Coronary artery (tissue), 2 donors: ENCODE results near the gene CHD1L.
"Not testable (repeated sequence)": the region's sequence is repeated elsewhere in the genome, so short reads cannot be mapped to it uniquely, and the experiment has no call there.

ENCODE experiments used
- DNase-seq: peaks from one replicate; pipeline ENCODE4 v3.0.0-alpha.2; 2017; ENCODE audit warnings: low spot score
- H3K27ac ChIP-seq, 2 donors: fragments of 200-600 bp; sonication (generic); one replicate each; pipeline ENCODE4 v1.5.1; 2016 to 2019
- H3K4me3 ChIP-seq: fragments of 200-600 bp; sonication (generic); 2 replicates; pipeline ENCODE4 v1.5.1; 2016; ENCODE audit warnings: mild to moderate bottlenecking, moderate library complexity
- CTCF ChIP-seq: fragments of 200-600 bp; sonication (generic); IDR thresholded peaks from one replicate; pipeline ENCODE4 v1.5.1; 2019; ENCODE audit warnings: antibody characterized with exemption

Gene CHD1L

GRCh38 chr1:147287133-147287865 is 44.8 kb downstream of the CHD1L start:
- Histone ChIP-seq H3K4me3 (no peak overlapping the region), H3K27ac (no peak overlapping the region)
- no peak for TF ChIP-seq CTCF
- DNase-seq, result no peak

DNA sequence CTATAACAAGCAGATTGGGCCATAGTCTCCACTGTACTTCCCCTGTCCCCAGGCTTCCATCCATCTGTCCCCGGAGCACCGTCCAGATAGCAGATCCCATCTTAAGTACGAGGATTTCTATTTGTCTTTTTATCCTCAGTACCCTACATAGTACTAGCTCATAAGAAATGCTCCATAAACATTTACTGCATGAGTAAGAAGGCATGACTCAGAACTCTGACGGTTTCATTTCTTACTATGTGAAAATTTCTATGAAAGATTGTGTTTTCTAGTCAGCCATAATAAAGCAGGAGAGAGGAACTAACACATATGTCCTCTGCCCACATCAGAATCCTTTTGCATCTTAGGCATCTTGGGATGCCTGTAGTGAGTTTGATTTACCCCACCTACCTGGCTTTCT is 49.5 kb downstream of the CHD1L start:
- no peak for DNase-seq
- H3K27ac ChIP-seq, result peak overlapping the region; percentile 24 to 51
- TF ChIP-seq CTCF, result no peak
- no peak overlapping the region for H3K4me3 ChIP-seq

DNA sequence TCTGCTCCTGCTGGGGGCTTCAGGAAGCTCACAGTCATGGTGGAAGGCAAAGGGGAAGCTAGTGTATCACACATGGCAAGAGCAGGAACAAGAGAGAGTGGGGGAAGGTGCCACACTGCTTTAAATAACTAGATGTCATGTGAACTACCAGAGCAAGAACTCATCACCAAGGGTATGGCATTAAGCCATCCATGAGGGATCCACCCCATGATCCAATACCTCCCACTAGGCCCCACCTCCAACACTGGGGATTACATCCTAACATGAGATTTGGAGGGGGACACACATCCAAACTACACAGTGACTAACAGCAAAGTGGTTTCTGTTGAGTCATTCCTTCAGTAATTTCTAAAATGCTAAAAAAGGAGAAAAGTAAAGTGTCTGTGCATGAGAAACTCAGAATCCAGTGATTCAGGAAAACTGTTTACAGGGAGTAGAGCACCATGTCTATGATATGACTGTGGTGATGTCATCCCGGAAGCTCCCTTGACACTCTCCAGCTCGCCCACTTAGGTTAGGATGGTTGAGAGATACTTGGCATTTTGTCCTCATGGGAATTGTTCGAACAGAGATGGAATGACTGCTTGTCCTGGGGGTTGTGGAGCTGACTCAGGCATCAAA is 50.3 kb downstream of the CHD1L start:
- TF ChIP-seq CTCF, result no peak
- no peak for DNase-seq
- peak overlapping the region; percentile 24 to 51 for H3K27ac ChIP-seq
- H3K4me3 ChIP-seq, result no peak overlapping the region

DNA sequence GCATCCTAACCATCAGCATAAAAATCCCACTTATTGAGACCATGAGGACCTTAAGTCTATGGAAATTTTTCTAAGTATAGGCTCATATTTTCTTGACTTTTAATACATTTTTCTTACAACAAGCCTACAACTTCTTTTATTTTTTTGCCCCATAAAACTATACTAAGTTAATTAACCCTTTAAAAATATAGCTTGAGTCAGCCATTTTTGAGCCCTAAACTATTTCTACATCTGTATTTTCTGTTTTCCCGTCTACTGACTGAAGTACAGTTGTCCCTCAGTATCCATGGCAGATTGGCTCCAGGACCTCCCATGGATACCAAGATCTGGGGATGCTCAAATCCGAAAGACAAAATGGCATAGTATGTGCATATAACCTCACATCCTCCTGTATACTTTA is 55.0 kb downstream of the CHD1L start:
- Histone ChIP-seq H3K27ac (no peak overlapping the region), H3K4me3 (no peak overlapping the region)
- no peak for DNase-seq
- TF ChIP-seq CTCF, result no peak

DNA sequence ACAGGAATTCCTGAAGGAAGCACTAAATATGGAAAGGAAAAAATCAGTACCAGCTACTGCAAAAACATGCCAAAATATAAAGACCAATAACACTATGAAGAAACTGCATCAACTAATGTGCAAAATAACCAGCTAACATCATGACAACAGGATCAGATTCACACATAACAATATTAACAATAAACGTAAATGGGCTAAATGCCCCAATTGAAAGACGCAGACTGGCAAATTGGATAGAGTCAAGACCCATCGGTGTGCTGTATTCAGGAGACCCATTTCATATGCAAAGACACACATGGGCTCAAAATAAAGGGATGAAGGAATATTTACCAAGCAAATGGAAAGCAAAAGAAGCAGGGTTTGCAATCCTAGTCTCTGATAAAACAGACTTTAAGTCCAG is 63.3 kb downstream of the CHD1L start:
- DNase-seq, H3K27ac ChIP-seq, H3K4me3 ChIP-seq: not testable (repeated sequence)

- Histone ChIP-seq H3K27ac (no peak overlapping the region), H3K4me3 (no peak overlapping the region)
- no peak for DNase-seq
- no peak for TF ChIP-seq CTCF
Measured at GRCh38 chr1:147316968-147317367, 74.5 kb downstream of the CHD1L start.

- H3K27ac ChIP-seq, DNase-seq, H3K4me3 ChIP-seq: not testable (repeated sequence)
Measured at GRCh38 chr1:147326933-147327687, 84.6 kb downstream of the CHD1L start.

DNA sequence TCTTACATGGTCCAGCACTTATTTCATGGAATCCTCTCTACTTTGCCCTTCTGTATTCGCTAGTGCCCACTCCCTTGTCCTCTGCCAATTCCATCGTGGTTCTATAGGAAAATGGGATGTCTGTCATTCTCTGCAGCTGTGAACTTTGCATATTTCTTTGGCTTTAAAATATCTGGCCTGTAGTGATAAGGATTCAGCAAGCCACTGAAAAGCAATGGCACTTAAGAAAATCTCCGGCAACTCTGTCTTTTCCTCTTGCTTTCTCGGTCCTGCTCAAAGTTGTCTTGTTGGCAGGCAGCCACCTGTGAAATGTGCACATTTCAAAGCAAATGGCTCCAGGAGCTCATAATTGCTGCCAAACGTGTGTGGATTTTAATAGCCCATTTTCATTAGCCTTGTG is 91.8 kb downstream of the CHD1L start:
- DNase-seq, result no peak
- TF ChIP-seq CTCF, result no peak
- no peak overlapping the region for H3K27ac ChIP-seq
- no peak overlapping the region for H3K4me3 ChIP-seq
